GM23338 (cell line): ENCODE results near the gene ENTHD1.

Source experiments
- CREB1 ChIP-seq: fragments of 250-450 bp; sonication (Bioruptor Pico); IDR thresholded peaks from 2 replicates; pipeline ENCODE4 v1.5.0; 2020; ENCODE audit warnings: low read depth, mild to moderate bottlenecking, moderate library complexity
- CTCF ChIP-seq, 2 experiments: fragments of 200-600 bp in 1 of 2; sonication (generic) in 1 of 2; conservative IDR thresholded peaks; 2 replicates each; pipeline versions ENCODE4 v1.5.1 to v1.6.1; 2016 to 2017; ENCODE audit warnings: antibody characterized with exemption in 2 of 2, low read depth in 2 of 2, mild to moderate bottlenecking in 2 of 2, moderate library complexity in 1 of 2
- ETS1 ChIP-seq: IDR thresholded peaks from 2 replicates; pipeline ENCODE4 v1.6.1; 2016; ENCODE audit warnings: antibody characterized with exemption
- EZH2 ChIP-seq: fragments of 200-600 bp; sonication (generic); IDR thresholded peaks from one replicate; pipeline ENCODE4 v1.8.0; 2017; ENCODE audit warnings: antibody characterized with exemption, mild to moderate bottlenecking, low read depth; ENCODE audit not compliant: unreplicated experiment
- EZH2phosphoT487 ChIP-seq: fragments of 200-600 bp; sonication (generic); IDR thresholded peaks from one replicate; pipeline ENCODE4 v1.8.1; 2018; ENCODE audit warnings: antibody characterized with exemption; ENCODE audit not compliant: unreplicated experiment
- JUNB ChIP-seq: IDR thresholded peaks from one replicate; pipeline ENCODE4 v1.6.1; 2016; ENCODE audit warnings: antibody characterized with exemption; ENCODE audit not compliant: unreplicated experiment
- NANOG ChIP-seq: IDR thresholded peaks from 2 replicates; pipeline ENCODE4 v1.6.1; 2016; ENCODE audit warnings: antibody characterized with exemption, borderline replicate concordance
- POLR2AphosphoS5 ChIP-seq: IDR thresholded peaks from 2 replicates; pipeline ENCODE4 v1.6.1; 2016; ENCODE audit warnings: antibody characterized with exemption, low read depth
- REST ChIP-seq: IDR thresholded peaks from one replicate; pipeline ENCODE4 v1.6.1; 2018; ENCODE audit warnings: antibody characterized with exemption; ENCODE audit not compliant: unreplicated experiment
- STAT1 ChIP-seq: IDR thresholded peaks from one replicate; pipeline ENCODE4 v1.6.1; 2016; ENCODE audit warnings: antibody characterized with exemption; ENCODE audit not compliant: unreplicated experiment
- ZNF114 ChIP-seq: fragments of 250-450 bp; sonication (Bioruptor Pico); IDR thresholded peaks from 2 replicates; pipeline ENCODE4 v1.5.0; 2020; ENCODE audit warnings: mild to moderate bottlenecking, moderate library complexity

GRCh38 chr22:39734866-39735265 lies 158.7 kb downstream of the ENTHD1 start:
- TF ChIP-seq CTCF (conservative IDR thresholded peaks at IDR 0.05; ENCODE audit: low read depth in 2 of 2) (no peak), POLR2AphosphoS5 (no peak), EZH2 (no peak), ZNF114 (CRISPR knock-in tag) (no peak), EZH2phosphoT487 (no peak), REST (no peak), JUNB (no peak), ETS1 (no peak), CREB1 (CRISPR knock-in tag) (no peak), NANOG (no peak), STAT1 (no peak)
